Fibroblast of lung (primary cell): ENCODE measurements around the gene PROB1. TPM values are rescaled to one million over a fixed set of nuclear protein-coding genes. Genes with fewer than 3 reads are reported as not detected.

Experiments used
- DNase-seq, 2 donors: peaks; one replicate each; pipeline versions ENCODE4 v3.0.0 to v3.0.0-alpha.2; 2010; ENCODE audit warnings: low read depth in 2 of 2
- H2AFZ ChIP-seq: 2 replicates; pipeline ENCODE4 v1.5.1; 2012; ENCODE audit warnings: low read length, control low read depth, inconsistent platforms
- H3K27ac ChIP-seq: 2 replicates; pipeline ENCODE4 v1.5.1; 2011; ENCODE audit warnings: low read length, control low read depth; ENCODE audit not compliant: insufficient read depth
- H3K27me3 ChIP-seq: 2 replicates; pipeline ENCODE4 v1.5.1; 2011; ENCODE audit warnings: mild to moderate bottlenecking, low read length; ENCODE audit not compliant: control insufficient read depth, insufficient read depth
- H3K36me3 ChIP-seq: 2 replicates; pipeline ENCODE4 v1.5.1; 2011; ENCODE audit warnings: low read length; ENCODE audit not compliant: control insufficient read depth, insufficient read depth
- H3K4me1 ChIP-seq: 2 replicates; pipeline ENCODE4 v1.5.1; 2011; ENCODE audit warnings: low read length; ENCODE audit not compliant: control insufficient read depth, insufficient read depth; ENCODE audit errors: extremely low read depth
- H3K4me2 ChIP-seq: 2 replicates; pipeline ENCODE4 v1.5.1; 2011; ENCODE audit warnings: low read length, control low read depth; ENCODE audit not compliant: insufficient read depth; ENCODE audit errors: extremely low read depth
- H3K4me3 ChIP-seq, 4 experiments: fragments of 200-600 bp in 1 of 4; sonication (generic) in 1 of 4; replicated peaks in 1 of 4; 2 replicates each; pipeline ENCODE4 v1.5.1; 2011 to 2016; ENCODE audit warnings: low read length in 4 of 4, low read depth in 3 of 4, mild to moderate bottlenecking in 3 of 4, control low read depth in 2 of 4, inconsistent platforms in 1 of 4, mixed read lengths in 1 of 4; ENCODE audit not compliant: insufficient read depth in 1 of 4; ENCODE audit errors: control extremely low read depth in 1 of 4
- H3K79me2 ChIP-seq: 2 replicates; pipeline ENCODE4 v1.5.1; 2012; ENCODE audit warnings: mild to moderate bottlenecking, low read length, inconsistent platforms; ENCODE audit not compliant: control insufficient read depth, insufficient read depth
- H3K9ac ChIP-seq: 2 replicates; pipeline ENCODE4 v1.5.1; 2011; ENCODE audit warnings: mild to moderate bottlenecking, low read length, control low read depth; ENCODE audit not compliant: insufficient read depth
- H3K9me3 ChIP-seq: 2 replicates; pipeline ENCODE4 v1.5.1; 2012; ENCODE audit warnings: low read depth, low read length; ENCODE audit not compliant: control insufficient read depth, insufficient read depth
- H4K20me1 ChIP-seq: 2 replicates; pipeline ENCODE4 v1.5.1; 2011; ENCODE audit warnings: low read length; ENCODE audit not compliant: control insufficient read depth, insufficient read depth; ENCODE audit errors: extremely low read depth
- CTCF ChIP-seq, 2 donors: IDR thresholded peaks in 1 of 2; conservative IDR thresholded peaks in 1 of 2; 1 replicate in 1 of 2; 2 replicates in 1 of 2; pipeline ENCODE4 v1.5.1; 2011 to 2012; ENCODE audit warnings: low read length in 2 of 2, control low read depth in 1 of 2, inconsistent platforms in 1 of 2, low read depth in 1 of 2, mild to moderate bottlenecking in 1 of 2
- EZH2 ChIP-seq: IDR thresholded peaks from 2 replicates; pipeline ENCODE4 v1.5.1; 2012; ENCODE audit warnings: low read length, control low read depth, mild to moderate bottlenecking; ENCODE audit errors: missing control alignments
- polyA plus RNA-seq, 2 donors: library from polyadenylated mRNA; depleted of rRNA in 1 of 2; stranded (reverse) in 1 of 2; unstranded in 1 of 2; fragments of >200 nt; gene quantifications; 2 replicates each; pipeline ENCODE4 v1.2.1, GENCODE V29; 2011 to 2012; ENCODE audit warnings: missing spikeins in 1 of 2
- total RNA-seq: library from RNA; depleted of rRNA; stranded (reverse); fragments of >200 nt; gene quantifications from 2 replicates; pipeline ENCODE4 v1.2.1, GENCODE V29; 2014

The PROB1 gene
- total and polyA plus RNA-seq, 2 donors (not counting 1 experiment from before 2014, with no cell fraction given) = 0.34 to 1.5 TPM

DNA sequence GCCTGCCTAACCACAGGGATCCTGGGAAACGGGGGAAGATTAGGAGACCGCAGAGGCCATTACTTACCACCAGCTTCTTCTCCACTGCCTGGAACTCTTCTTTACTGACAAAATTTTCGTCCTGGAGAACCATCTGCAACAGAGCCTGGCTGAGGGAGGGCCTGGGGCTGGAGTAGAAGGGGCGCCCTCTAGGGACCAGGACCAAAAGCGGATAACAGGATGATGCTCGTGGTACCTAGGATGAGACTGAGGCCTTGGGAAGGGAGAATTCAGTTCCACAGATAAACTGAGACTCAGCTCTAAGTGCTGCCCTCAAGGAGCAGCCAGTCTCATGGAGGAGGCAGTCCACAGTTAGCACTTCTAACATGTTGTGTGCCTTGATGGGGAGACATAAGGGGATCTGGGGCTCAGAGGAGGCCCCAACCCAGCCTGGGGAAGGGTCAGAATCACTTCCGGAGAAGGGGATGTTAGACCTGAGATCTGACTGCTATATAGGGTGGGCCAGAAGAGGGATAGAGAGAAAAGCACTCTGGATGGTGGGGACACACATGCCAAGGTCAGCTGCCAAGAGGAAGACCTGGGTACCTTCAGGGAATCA lies 7.8 kb upstream of the PROB1 start:
- Histone ChIP-seq H3K4me1 (peaks cover 6% of the 10 kb centered on the region), H3K36me3 (no peaks in the 10 kb centered on the region), H3K4me2 (peak overlapping the region; percentile 99), H2AFZ (no peak overlapping the region), H3K9ac (no peak overlapping the region), H3K9me3 (no peaks in the 10 kb centered on the region), H3K4me3 (no peak overlapping the region), H3K27me3 (no peaks in the 10 kb centered on the region), H3K27ac (no peak overlapping the region), H3K79me2 (no peaks in the 10 kb centered on the region), H4K20me1 (no peaks in the 10 kb centered on the region)
- DNase-seq = no peak
- TF ChIP-seq EZH2 = no peak
- peak in 1 of 2 donors; percentile 41 for TF ChIP-seq CTCF (conservative IDR thresholded peaks at IDR 0.05 in 1 of 2, IDR thresholded peaks at IDR 0.05 in 1 of 2; ENCODE audit: low read depth in 1 of 2, low read length in 2 of 2)

DNA sequence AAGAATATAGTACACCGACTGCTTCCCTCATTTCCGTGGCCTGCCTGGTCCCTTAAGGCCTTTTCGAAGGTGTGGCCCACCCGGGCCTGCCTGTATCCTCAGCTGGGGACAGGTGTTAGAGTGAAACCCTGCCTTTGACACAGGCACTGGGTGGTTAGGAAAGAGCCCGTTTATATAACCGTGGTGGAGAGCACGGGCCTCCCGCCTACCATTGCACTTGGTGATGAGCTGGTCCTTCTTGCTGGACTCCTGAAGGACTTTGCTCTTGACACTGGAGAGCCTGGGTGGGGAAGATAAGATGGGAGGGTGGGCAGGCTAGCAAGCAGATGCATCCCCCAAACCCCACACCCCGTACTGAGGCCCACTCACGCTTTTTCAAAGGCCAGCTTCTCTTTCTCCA lies 6.6 kb upstream of the PROB1 start:
- Histone ChIP-seq H3K4me1 (peaks cover 6% of the 10 kb centered on the region), H3K4me3 (no peak overlapping the region), H3K27ac (no peak overlapping the region), H3K79me2 (no peaks in the 10 kb centered on the region), H3K36me3 (no peaks in the 10 kb centered on the region), H2AFZ (no peak overlapping the region), H3K9ac (no peak overlapping the region), H3K4me2 (no peak overlapping the region), H3K27me3 (no peaks in the 10 kb centered on the region), H4K20me1 (no peaks in the 10 kb centered on the region), H3K9me3 (no peaks in the 10 kb centered on the region)
- TF ChIP-seq CTCF (conservative IDR thresholded peaks at IDR 0.05 in 1 of 2, IDR thresholded peaks at IDR 0.05 in 1 of 2; ENCODE audit: low read depth in 1 of 2, low read length in 2 of 2) (no peak), EZH2 (no peak)
- DNase-seq = no peak

DNA sequence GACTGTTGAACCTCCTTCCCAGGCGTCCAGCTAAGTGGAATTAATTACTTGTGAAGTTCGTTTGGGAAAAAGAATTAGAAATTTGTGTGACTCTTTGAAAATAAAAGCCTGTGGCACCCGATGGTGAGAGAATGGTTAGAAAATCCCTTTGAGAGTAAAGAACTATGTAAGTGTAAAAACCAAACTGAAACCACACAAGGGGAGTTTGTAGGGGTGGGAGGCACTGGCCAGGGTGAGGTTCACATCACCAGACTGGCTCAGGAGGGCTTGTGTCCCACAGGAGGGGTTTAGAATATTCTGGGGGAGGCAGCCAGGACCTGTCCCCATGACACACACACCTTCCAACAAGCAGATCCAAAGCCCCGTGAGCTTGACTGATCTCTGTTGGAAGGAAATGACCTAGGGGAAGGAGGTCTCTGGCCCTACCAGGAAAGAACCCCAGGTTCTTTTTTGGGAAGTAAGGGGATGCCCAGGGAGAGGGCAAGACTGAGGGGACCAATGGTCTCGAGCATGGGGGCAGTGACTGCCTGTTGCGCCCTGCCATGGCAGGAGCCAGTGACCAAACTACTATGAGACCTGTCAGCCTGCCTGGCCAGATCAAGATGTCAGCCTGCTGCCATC lies 4.7 kb upstream of the PROB1 start:
- no peak overlapping the region for H3K27ac ChIP-seq
- no peaks in the 10 kb centered on the region for H3K79me2 ChIP-seq
- H2AFZ ChIP-seq = no peak overlapping the region
- no peak for TF ChIP-seq EZH2
- no peak for TF ChIP-seq CTCF (conservative IDR thresholded peaks at IDR 0.05 in 1 of 2, IDR thresholded peaks at IDR 0.05 in 1 of 2; ENCODE audit: low read depth in 1 of 2, low read length in 2 of 2)
- peaks cover 3% of the 10 kb centered on the region for H3K27me3 ChIP-seq
- no peak overlapping the region for H3K4me3 ChIP-seq
- DNase-seq = no peak
- H3K9ac ChIP-seq = no peak overlapping the region
- H3K36me3 ChIP-seq = no peaks in the 10 kb centered on the region
- H4K20me1 ChIP-seq = no peaks in the 10 kb centered on the region
- no peaks in the 10 kb centered on the region for H3K9me3 ChIP-seq
- peaks cover 13% of the 10 kb centered on the region for H3K4me1 ChIP-seq
- no peak overlapping the region for H3K4me2 ChIP-seq
